ENCODE data around the gene MDFI. TPM values are rescaled to one million over a fixed set of nuclear protein-coding genes. Genes with fewer than 3 reads are reported as not detected.

MDFI gene
- total RNA-seq, 4 donors from 2014 or later = 14.4 to 80.0 (median 23.4) TPM

- H3K4me1 ChIP-seq = no peaks in the 10 kb centered on the region
- no peak for DNase-seq
Observed at GRCh38 chr6:41654151-41654697, 16.0 kb downstream of the MDFI start.

GRCh38 chr6:41654698-41655151 is 16.5 kb downstream of the MDFI start:
- Histone ChIP-seq H3K4me3 (no peak overlapping the region), H3K9me3 (no peaks in the 10 kb centered on the region), H3K36me3 (no peaks in the 10 kb centered on the region), H3K27me3 (no peaks in the 10 kb centered on the region), H3K27ac (no peak overlapping the region), H3K4me1 (no peaks in the 10 kb centered on the region)
- intact Hi-C loops (cut with DNase I; ENCODE audit: low total_unique reads) = no loop called here
- DNase-seq = no peak
- TF ChIP-seq CTCF (IDR thresholded peaks at IDR 0.05) (no peak), POLR2A (IDR thresholded peaks at IDR 0.05) (no peak)

More at GRCh38 chr6:41654151-41654697, 16.0 kb downstream of the MDFI start:
- TF ChIP-seq CTCF (IDR thresholded peaks at IDR 0.05) = no peak
- TF ChIP-seq POLR2A (IDR thresholded peaks at IDR 0.05) = no peak
- intact Hi-C loops (cut with DNase I; ENCODE audit: low total_unique reads) = no loop called here
- H3K27ac ChIP-seq = no peak overlapping the region
- H3K4me3 ChIP-seq = no peak overlapping the region
- no peaks in the 10 kb centered on the region for H3K9me3 ChIP-seq
- no peaks in the 10 kb centered on the region for H3K36me3 ChIP-seq
- no peaks in the 10 kb centered on the region for H3K27me3 ChIP-seq

- Histone ChIP-seq H3K27me3 (no peaks in the 10 kb centered on the region), H3K4me3 (no peak overlapping the region), H3K27ac (no peak overlapping the region), H3K9me3 (no peaks in the 10 kb centered on the region), H3K36me3 (no peaks in the 10 kb centered on the region), H3K4me1 (no peaks in the 10 kb centered on the region)
- TF ChIP-seq POLR2A (IDR thresholded peaks at IDR 0.05) = no peak
- TF ChIP-seq CTCF (IDR thresholded peaks at IDR 0.05) = no peak
- DNase-seq = no peak
- intact Hi-C loops (cut with DNase I; ENCODE audit: low total_unique reads) = no loop called here
Observed at GRCh38 chr6:41655176-41655575, 16.9 kb downstream of the MDFI start.

- no peaks in the 10 kb centered on the region for H3K36me3 ChIP-seq
- intact Hi-C loops (cut with DNase I; ENCODE audit: low total_unique reads) = no loop called here
- no peak for TF ChIP-seq CTCF (IDR thresholded peaks at IDR 0.05)
- TF ChIP-seq POLR2A (IDR thresholded peaks at IDR 0.05) = no peak
- no peaks in the 10 kb centered on the region for H3K9me3 ChIP-seq
- DNase-seq = no peak
- no peaks in the 10 kb centered on the region for H3K27me3 ChIP-seq
- H3K4me3 ChIP-seq = no peak overlapping the region
- H3K4me1 ChIP-seq = no peaks in the 10 kb centered on the region
- H3K27ac ChIP-seq = no peak overlapping the region
Observed at GRCh38 chr6:41655646-41656001, 17.4 kb downstream of the MDFI start.

- H3K4me1 ChIP-seq = no peaks in the 10 kb centered on the region
- H3K27me3 ChIP-seq = no peaks in the 10 kb centered on the region
- intact Hi-C loops (cut with DNase I; ENCODE audit: low total_unique reads) = no loop called here
- no peaks in the 10 kb centered on the region for H3K9me3 ChIP-seq
- H3K27ac ChIP-seq = no peak overlapping the region
- no peak overlapping the region for H3K4me3 ChIP-seq
- DNase-seq = no peak
- no peak for TF ChIP-seq CTCF (IDR thresholded peaks at IDR 0.05)
- no peak for TF ChIP-seq POLR2A (IDR thresholded peaks at IDR 0.05)
- H3K36me3 ChIP-seq = no peaks in the 10 kb centered on the region
Observed at GRCh38 chr6:41656002-41656691, 17.9 kb downstream of the MDFI start.

Data from uterus (tissue), 4 donors.